Head of caudate nucleus (tissue), 42 donors: Measurements from ENCODE around the gene EEPD1.
A peak's percentile ranks its signal among the peaks of the same experiment; 100 is the strongest.

Experiments
- DNase-seq, 42 donors: peaks; one replicate each; pipeline versions ENCODE4 v3.0.0 to v3.0.0-alpha.2; 2020 to 2021; ENCODE audit warnings: mixed read lengths in 7 of 42
- intact Hi-C: fragments of 100-400 bp; cut with DNase I; formaldehyde crosslinking; loops from one replicate; pipeline ENCODE4 v1.15.0; 2022

The EEPD1 gene

DNA sequence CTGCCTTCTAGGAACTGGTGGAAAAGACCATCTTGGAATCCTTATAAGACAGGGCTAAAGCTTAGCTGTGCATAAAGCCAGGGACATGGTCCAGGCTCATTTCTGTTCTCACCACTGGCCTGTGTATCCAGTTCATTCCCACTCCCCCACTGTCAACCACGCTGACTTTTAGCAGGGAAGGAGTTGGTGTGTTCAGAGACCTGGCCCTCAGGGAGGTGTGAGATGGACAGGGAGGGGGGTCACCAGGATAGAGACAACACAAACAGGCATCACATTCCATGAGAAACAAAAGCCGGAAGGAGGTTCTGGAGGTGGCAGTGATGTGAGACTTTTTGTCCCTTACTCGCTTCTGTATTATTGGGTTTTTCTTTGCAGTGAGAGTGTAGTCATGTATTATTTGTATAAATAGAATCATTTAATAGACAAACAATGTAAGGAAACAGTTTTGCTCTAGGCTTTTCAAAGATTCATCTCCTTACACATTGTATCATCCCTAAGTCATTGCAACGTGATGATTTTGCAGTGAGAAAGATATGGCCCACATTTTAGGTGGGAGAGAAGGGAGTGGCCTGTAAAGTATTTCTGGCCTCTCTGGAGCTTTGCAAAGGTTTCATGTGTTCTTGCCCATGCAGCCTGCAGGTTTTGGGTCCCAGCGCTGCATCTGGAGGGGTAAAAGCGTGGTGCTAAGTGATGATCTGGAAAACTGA, 52.0 kb downstream of the EEPD1 start:
- DNase-seq, result peak in 1 of 42 donors; percentile 21
- intact Hi-C loops, result no loop called here

- intact Hi-C loops, result no loop called here
- DNase-seq, result peak in 3 of 42 donors; percentile 29 to 66 (median 35)
These were observed 52.7 kb downstream of the EEPD1 start for GRCh38 chr7:36205803-36206202.

- intact Hi-C loops, result no loop called here
- DNase-seq, result peak; percentile 21 to 81 (median 60)
These were observed 54.6 kb downstream of the EEPD1 start for GRCh38 chr7:36207451-36208291.

- DNase-seq, result no peak
- intact Hi-C loops, result no loop called here
These were observed 55.4 kb downstream of the EEPD1 start for GRCh38 chr7:36208426-36208825.

DNA sequence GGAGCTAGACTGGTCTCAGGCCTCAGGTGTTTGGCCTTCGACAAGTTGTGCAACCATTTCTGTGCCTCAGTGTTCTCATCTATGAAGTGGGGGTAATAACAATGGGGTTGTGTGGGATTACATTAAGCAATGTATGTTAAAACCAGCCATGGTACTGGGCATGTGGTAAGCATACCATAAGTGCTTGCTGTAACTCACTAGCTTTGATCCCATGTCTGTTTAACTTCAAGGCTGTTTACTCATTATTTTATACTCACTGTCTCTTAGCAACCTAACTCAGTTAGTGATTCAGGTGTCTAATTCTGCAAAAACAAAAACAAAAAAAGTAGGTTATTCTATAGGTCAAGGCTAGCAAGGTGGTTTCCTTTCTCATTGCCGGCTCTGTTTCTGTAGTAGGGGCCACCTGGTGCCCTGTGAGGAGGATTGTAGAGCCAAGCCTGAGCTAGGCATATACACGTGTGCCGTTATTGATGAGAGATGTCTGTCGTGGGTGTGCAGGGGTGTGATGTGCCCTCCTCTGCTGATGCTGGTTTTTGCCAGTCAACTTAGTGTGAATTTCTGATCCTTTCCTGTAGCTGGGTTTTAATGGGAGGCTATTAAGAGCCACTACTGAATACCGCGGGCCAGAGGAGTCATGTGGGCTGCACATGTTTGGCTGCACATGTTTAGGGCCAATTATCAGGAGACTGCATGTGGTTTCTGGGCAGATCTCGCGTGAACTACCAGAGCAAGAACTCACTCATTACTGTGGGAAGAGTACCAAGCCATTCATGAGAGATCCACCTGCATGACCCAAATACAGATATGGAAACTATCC, 56.2 kb downstream of the EEPD1 start:
- intact Hi-C loops, result no loop called here
- peak in 4 of 42 donors; percentile 31 to 40 (median 34) for DNase-seq

GRCh38 chr7:36209814-36210183, 56.7 kb downstream of the EEPD1 start:
- intact Hi-C loops, result no loop called here
- DNase-seq, result peak in 2 of 42 donors; percentile 22 to 23

- peak in 21 of 42 donors; percentile 13 to 62 (median 37) for DNase-seq
- intact Hi-C loops, result no loop called here
These were observed 57.4 kb downstream of the EEPD1 start for GRCh38 chr7:36210291-36210922.

- intact Hi-C loops, result no loop called here
- peak in 3 of 42 donors; percentile 30 to 54 (median 34) for DNase-seq
These were observed 61.8 kb downstream of the EEPD1 start for GRCh38 chr7:36214608-36215456.

DNA sequence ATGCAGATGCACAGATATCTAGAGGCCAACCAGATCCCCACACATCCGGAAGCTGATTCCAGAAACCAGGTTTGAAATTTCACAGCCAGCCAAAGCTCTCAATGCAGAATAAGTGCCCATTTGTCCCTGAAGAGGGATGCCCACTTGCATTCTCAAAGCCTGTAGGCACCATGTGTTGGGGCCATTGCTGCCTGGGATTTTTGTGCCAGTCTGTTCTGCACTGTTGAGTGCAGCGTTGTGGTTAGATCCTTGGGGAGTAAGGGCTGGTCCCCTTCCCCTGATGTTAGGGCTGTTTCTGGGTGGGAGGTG, 62.4 kb downstream of the EEPD1 start:
- DNase-seq, result no peak
- intact Hi-C loops, result no loop called here

GRCh38 chr7:36216063-36216684, 63.1 kb downstream of the EEPD1 start:
- intact Hi-C loops, result no loop called here
- DNase-seq, result peak in 3 of 42 donors; percentile 32 to 68 (median 65)

GRCh38 chr7:36217211-36217960, 64.3 kb downstream of the EEPD1 start:
- intact Hi-C loops, result no loop called here
- DNase-seq, result no peak

DNA sequence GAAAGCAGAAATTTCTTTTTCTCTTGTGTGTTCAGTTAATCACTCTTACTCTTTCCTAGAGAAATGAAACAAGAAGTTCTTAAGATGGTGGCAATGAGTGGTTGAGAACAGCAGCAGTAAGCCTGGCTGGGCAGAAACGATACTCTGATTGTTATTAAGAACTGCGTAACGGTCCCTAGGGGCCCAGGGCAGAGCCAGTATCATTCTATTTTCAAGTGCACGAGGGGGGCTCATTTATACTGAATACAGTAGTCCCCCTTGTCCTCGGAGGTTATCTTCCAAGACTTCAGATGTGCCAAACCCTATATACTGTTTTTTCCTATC, 64.9 kb downstream of the EEPD1 start:
- DNase-seq, result no peak
- intact Hi-C loops, result no loop called here

- intact Hi-C loops, result no loop called here
- DNase-seq, result no peak
These were observed 66.4 kb downstream of the EEPD1 start for GRCh38 chr7:36219429-36219828.

GRCh38 chr7:36223851-36224250, 70.8 kb downstream of the EEPD1 start:
- intact Hi-C loops, result no loop called here
- no peak for DNase-seq

- DNase-seq, result no peak
- intact Hi-C loops, result no loop called here
These were observed 72.1 kb downstream of the EEPD1 start for GRCh38 chr7:36224934-36225858.

- no peak for DNase-seq
- intact Hi-C loops, result no loop called here
These were observed 73.1 kb downstream of the EEPD1 start for GRCh38 chr7:36226151-36226550.
